K562 (cell line): ENCODE measurements around the gene CACNA2D2. TPM values are rescaled to one million over a fixed set of nuclear protein-coding genes. Genes with fewer than 3 reads are reported as not detected.

ENCODE experiments used
- CCAR2 ChIP-seq: fragments of 200-400 bp; formaldehyde crosslinking; IDR thresholded peaks from 2 replicates; pipeline ENCODE4 v1.6.1; 2017; ENCODE audit warnings: mild to moderate bottlenecking, low read depth, low read length
- CXXC5 ChIP-seq: fragments of 250-450 bp; sonication (Bioruptor Pico); IDR thresholded peaks from 2 replicates; pipeline ENCODE4 v1.8.0; 2022; ENCODE audit warnings: inconsistent platforms, mild to moderate bottlenecking, moderate library complexity
- FOXA3 ChIP-seq, 2 experiments: fragments of 450-650 bp in 1 of 2; sonication (generic) in 1 of 2; formaldehyde crosslinking; IDR thresholded peaks in 1 of 2; conservative IDR thresholded peaks in 1 of 2; 2 replicates each; pipeline versions ENCODE4 v1.4.0 to v1.8.0; 2020 to 2022; ENCODE audit warnings: mild to moderate bottlenecking in 2 of 2, missing genetic modification reagents in 1 of 2
- GMEB1 ChIP-seq: fragments of 250-450 bp; sonication (Bioruptor Pico); IDR thresholded peaks from 2 replicates; pipeline ENCODE4 v1.4.0; 2020; ENCODE audit warnings: mild to moderate bottlenecking
- HDAC1 ChIP-seq, 2 experiments: fragments of 450-650 bp; IDR thresholded peaks; 2 replicates each; pipeline ENCODE4 v1.6.1; 2016 to 2017; ENCODE audit warnings: inconsistent platforms in 1 of 2, mild to moderate bottlenecking in 1 of 2, moderate library complexity in 1 of 2
- HDAC8 ChIP-seq: fragments of 450-650 bp; IDR thresholded peaks from 2 replicates; pipeline ENCODE4 v1.6.1; 2016; ENCODE audit warnings: mild to moderate bottlenecking, missing genetic modification characterization, moderate library complexity, missing compliant biosample characterization
- IFI16 ChIP-seq: fragments of 250-450 bp; sonication (Bioruptor Pico); IDR thresholded peaks from 2 replicates; pipeline ENCODE4 v2.1.2; 2022; ENCODE audit warnings: mild to moderate bottlenecking, inconsistent platforms
- JUNB ChIP-seq: fragments of 450-650 bp; formaldehyde crosslinking; conservative IDR thresholded peaks from 2 replicates; pipeline ENCODE4 v1.4.0; 2020; ENCODE audit warnings: mild to moderate bottlenecking
- LEF1 ChIP-seq: fragments of 450-650 bp; IDR thresholded peaks from 2 replicates; pipeline ENCODE4 v1.6.1; 2016; ENCODE audit warnings: mild to moderate bottlenecking
- NUFIP1 ChIP-seq: fragments of 450-650 bp; IDR thresholded peaks from 2 replicates; pipeline ENCODE4 v1.6.1; 2018; ENCODE audit not compliant: partially characterized antibody
- POLR2B ChIP-seq: fragments of 450-650 bp; IDR thresholded peaks from 2 replicates; pipeline ENCODE4 v1.6.1; 2018; ENCODE audit warnings: low read depth; ENCODE audit not compliant: partially characterized antibody
- RREB1 ChIP-seq: fragments of 250-450 bp; sonication (Bioruptor Pico); IDR thresholded peaks from 2 replicates; pipeline ENCODE4 v1.4.0; 2020
- SRSF7 ChIP-seq: fragments of 200-400 bp; formaldehyde crosslinking; optimal IDR thresholded peaks from 2 replicates; pipeline ENCODE3; 2017; ENCODE audit warnings: mild to moderate bottlenecking, low read depth, low read length
- STAG1 ChIP-seq: sonication (generic); formaldehyde crosslinking; IDR thresholded peaks from 2 replicates; pipeline ENCODE4 v1.5.0; 2020; ENCODE audit warnings: missing genetic modification reagents, borderline replicate concordance
- TCF7 ChIP-seq: sonication (generic); IDR thresholded peaks from 2 replicates; pipeline ENCODE4 v1.6.1; 2016; ENCODE audit warnings: antibody characterized with exemption, borderline replicate concordance
- TOE1 ChIP-seq, 2 experiments: fragments of 450-650 bp in 1 of 2; sonication (generic) in 1 of 2; formaldehyde crosslinking in 1 of 2; IDR thresholded peaks; 2 replicates each; pipeline versions ENCODE4 v1.7.1 to v1.8.0; 2016 to 2022; ENCODE audit warnings: borderline replicate concordance in 2 of 2, mild to moderate bottlenecking in 2 of 2, antibody characterized with exemption in 1 of 2, inconsistent platforms in 1 of 2, low read depth in 1 of 2, missing genetic modification reagents in 1 of 2, moderate library complexity in 1 of 2
- ZFP30 ChIP-seq: fragments of 250-450 bp; sonication (Bioruptor Pico); IDR thresholded peaks from 2 replicates; pipeline ENCODE4 v1.8.0; 2022; ENCODE audit warnings: moderate library complexity, mild to moderate bottlenecking, inconsistent platforms, borderline replicate concordance
- ZNF431 ChIP-seq: sonication (generic); formaldehyde crosslinking; IDR thresholded peaks from 2 replicates; pipeline ENCODE4 v1.8.0; 2022; ENCODE audit warnings: mild to moderate bottlenecking, missing genetic modification reagents
- ZNF707 ChIP-seq: fragments of 250-450 bp; sonication (Bioruptor Pico); conservative IDR thresholded peaks from 2 replicates; pipeline ENCODE4 v1.8.0; 2022; ENCODE audit warnings: inconsistent platforms, mild to moderate bottlenecking, moderate library complexity
- ZNF785 ChIP-seq: fragments of 250-450 bp; sonication (Bioruptor Pico); IDR thresholded peaks from 2 replicates; pipeline ENCODE4 v1.4.0; 2020; ENCODE audit warnings: mild to moderate bottlenecking
- polyA plus RNA-seq, 8 experiments: library from polyadenylated mRNA; depleted of rRNA in 4 of 8; stranded (reverse) in 5 of 8; unstranded in 3 of 8; fragments of >200 nt; fragmentation: Nextera tagmentation in 2 of 8; fragmentation: Illumina TruSeq in 1 of 8; extraction: Ambion mirVana in 2 of 8; extraction: Trizol in 1 of 8; gene quantifications; 2 replicates each; pipeline versions ENCODE4 v1.2.1 to v1.2.3, GENCODE V29; 2011 to 2014; ENCODE audit warnings: inconsistent platforms in 1 of 8, missing spikeins in 1 of 8
- total RNA-seq, 7 experiments: library from RNA; depleted of rRNA in 6 of 7; stranded (reverse); fragments of >200 nt in 6 of 7; fragmentation: Illumina TruSeq in 2 of 7; extraction: Trizol in 2 of 7; gene quantifications; 2 replicates each; pipeline versions ENCODE4 v1.2.1 to v1.2.3, GENCODE V29; 2011 to 2021; ENCODE audit warnings: low replicate concordance in 1 of 7

CACNA2D2 gene
- total and polyA plus RNA-seq, 9 of the 15 experiments (the other 6 are each of a cell fraction or from before 2014, with no cell fraction given), result 0.11 to 0.58 (median 0.36) TPM; not detected in 2

GRCh38 chr3:50337175-50337861, 166.1 kb downstream of the CACNA2D2 start (continued):
- TF ChIP-seq GMEB1 (CRISPR knock-in tag), result peak; percentile 88
- no peak for TF ChIP-seq TOE1 (IDR thresholded peaks at IDR 0.05; ENCODE audit: borderline replicate concordance)
- TF ChIP-seq TOE1 (CRISPR knock-in tag; IDR thresholded peaks at IDR 0.05; ENCODE audit: borderline replicate concordance, low read depth), result no peak
- peak; percentile 72 for TF ChIP-seq POLR2B
- no peak for TF ChIP-seq SRSF7
- no peak for TF ChIP-seq ZNF707 (CRISPR knock-in tag)
- TF ChIP-seq TCF7, result no peak; the same call in 1 of the 2 replicates
- no peak for TF ChIP-seq JUNB (CRISPR knock-in tag)
- peak in 1 of 2 experiments; percentile 86; a peak in 2 of 4 replicates for TF ChIP-seq HDAC1 (IDR thresholded peaks at IDR 0.05)
- no peak for TF ChIP-seq RREB1 (CRISPR knock-in tag)
- no peak for TF ChIP-seq NUFIP1
- TF ChIP-seq ZNF785 (CRISPR knock-in tag), result no peak
- TF ChIP-seq ZFP30 (CRISPR knock-in tag), result no peak
- no peak for TF ChIP-seq FOXA3 (CRISPR knock-in tag; conservative IDR thresholded peaks at IDR 0.05 in 1 of 2, IDR thresholded peaks at IDR 0.05 in 1 of 2)
- no peak for TF ChIP-seq ZNF431
- TF ChIP-seq IFI16, result no peak
- no peak for TF ChIP-seq LEF1
- no peak; the same call in 1 of the 2 replicates for TF ChIP-seq STAG1 (CRISPR knock-in tag)
- TF ChIP-seq CCAR2, result no peak
- peak; percentile 95 for TF ChIP-seq CXXC5 (CRISPR knock-in tag)
- no peak for TF ChIP-seq HDAC8 (tag)
